Hepatic stellate cell (primary cell): ENCODE measurements around the gene PDE8A.
"Not testable (repeated sequence)": the region's sequence is repeated elsewhere in the genome, so short reads cannot be mapped to it uniquely, and the experiment has no call there.

Experiments used
- DNase-seq: peaks from one replicate; pipeline ENCODE4 v3.0.0; 2011; ENCODE audit warnings: low spot score

The PDE8A gene

DNA sequence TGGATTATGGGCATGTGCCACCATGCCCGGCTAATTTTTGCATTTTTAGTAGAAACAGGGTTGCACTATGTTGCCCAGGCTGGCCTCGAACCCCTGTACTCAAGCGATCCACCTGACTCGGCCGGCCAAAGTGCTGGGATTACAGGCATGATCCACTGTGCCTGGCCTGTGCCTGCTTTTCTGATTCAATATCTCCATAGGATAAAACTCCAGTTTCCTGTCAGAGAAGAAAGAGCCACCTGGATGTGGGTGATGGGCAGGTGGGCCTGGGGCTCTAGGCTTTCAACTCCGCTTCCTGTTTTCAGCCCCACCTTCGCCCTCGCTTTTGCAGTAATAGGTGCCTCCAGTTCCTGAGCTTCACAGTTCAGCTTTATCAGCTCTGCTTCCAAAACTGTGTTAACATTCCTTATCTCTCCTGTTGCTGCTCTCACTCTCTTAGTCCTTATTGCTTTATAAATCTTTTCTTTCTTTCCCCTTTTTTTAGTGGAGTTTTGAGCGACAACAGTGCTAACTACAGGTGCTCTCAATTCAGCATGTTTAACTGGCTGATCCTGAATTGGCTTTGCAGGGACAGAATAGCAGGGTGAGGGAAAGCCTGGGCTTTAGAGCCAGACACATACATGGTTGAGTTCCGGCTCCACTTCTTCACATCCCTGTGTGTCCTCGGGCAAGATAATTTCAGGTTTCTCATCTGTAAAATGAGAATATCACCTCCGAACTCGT is 21.1 kb upstream of the PDE8A start:
- no peak for DNase-seq

DNA sequence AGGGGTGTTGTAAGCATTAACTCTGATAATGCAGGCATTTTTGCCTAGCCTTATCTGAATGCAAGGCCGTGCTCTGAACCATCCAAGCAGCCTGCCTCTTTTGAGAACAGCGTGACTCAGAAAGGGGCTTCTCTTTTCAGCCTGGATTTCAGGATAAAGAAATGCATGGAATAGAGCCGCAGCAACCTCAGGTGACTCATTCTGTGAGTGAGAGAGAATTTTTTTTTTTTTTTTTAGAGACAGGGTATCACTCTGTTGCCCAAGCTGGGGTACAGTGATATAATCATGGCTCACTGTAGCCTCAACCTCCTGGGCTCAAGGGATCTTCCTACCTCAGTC is 20.6 kb upstream of the PDE8A start:
- DNase-seq, result no peak

DNA sequence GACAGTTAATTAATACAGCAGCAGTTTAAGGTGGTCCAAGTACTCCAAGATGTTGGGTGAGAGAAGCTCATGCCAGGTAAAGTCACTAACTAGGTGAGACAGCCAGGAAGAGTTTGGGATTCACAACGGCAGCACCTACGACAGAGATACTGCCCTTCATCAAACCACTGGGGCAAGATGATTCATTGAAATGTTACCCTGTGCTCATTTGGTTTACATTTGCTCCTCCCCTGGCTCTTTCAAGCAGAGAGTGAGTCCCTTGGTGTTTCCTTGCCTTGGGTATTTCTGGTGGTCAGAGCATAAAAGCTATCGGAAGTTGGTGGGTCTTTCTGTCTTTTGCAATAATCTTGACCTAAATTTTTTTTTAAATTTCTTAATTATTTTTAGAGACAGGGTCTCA is 19.9 kb upstream of the PDE8A start:
- DNase-seq, result no peak

- no peak for DNase-seq
Observed at GRCh38 chr15:84962955-84963354, 18.7 kb upstream of the PDE8A start.

- DNase-seq, result no peak
Observed at GRCh38 chr15:84967380-84967779, 14.3 kb upstream of the PDE8A start.

DNA sequence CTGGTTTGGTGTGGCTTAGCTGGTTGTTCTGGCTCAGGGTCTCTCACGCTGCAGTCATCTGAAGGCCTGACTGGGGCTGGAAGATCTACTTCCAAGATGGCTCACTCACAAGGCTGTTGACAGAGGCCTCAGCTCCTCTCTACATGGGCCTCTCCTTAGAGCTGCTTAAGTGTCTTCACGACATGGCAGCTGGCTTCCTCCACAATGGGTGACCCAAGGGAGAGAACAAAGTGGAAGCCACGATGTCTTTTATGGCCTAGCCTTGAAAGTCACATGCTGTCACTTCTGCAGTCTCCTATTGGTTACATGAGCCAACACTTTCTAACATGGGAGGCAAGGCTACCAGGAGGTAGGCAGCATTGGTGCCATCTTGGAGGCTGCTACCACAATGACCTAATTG is 13.4 kb upstream of the PDE8A start:
- no peak for DNase-seq

GRCh38 chr15:84969257-84969656 is 12.4 kb upstream of the PDE8A start:
- DNase-seq, result no peak

GRCh38 chr15:84970843-84971242 is 10.8 kb upstream of the PDE8A start:
- no peak for DNase-seq

GRCh38 chr15:84973492-84974460 is 7.9 kb upstream of the PDE8A start:
- peak; percentile 52 for DNase-seq

GRCh38 chr15:84975871-84976351 is 5.7 kb upstream of the PDE8A start:
- no peak for DNase-seq

- DNase-seq, result no peak
Observed at GRCh38 chr15:84976746-84977345, 4.8 kb upstream of the PDE8A start.

- DNase-seq, result no peak
Observed at GRCh38 chr15:84979651-84980050, 2.0 kb upstream of the PDE8A start.

GRCh38 chr15:84980196-84981053 is 1.2 kb upstream of the PDE8A start:
- DNase-seq, result peak; percentile 88

GRCh38 chr15:84981054-84981710 is 474 bp upstream of the PDE8A start:
- peak; percentile 98 for DNase-seq

GRCh38 chr15:84982301-84982920 is 755 bp downstream of the PDE8A start:
- DNase-seq, result no peak

- DNase-seq, result no peak
Observed at GRCh38 chr15:84983294-84983693, 1.6 kb downstream of the PDE8A start.

DNA sequence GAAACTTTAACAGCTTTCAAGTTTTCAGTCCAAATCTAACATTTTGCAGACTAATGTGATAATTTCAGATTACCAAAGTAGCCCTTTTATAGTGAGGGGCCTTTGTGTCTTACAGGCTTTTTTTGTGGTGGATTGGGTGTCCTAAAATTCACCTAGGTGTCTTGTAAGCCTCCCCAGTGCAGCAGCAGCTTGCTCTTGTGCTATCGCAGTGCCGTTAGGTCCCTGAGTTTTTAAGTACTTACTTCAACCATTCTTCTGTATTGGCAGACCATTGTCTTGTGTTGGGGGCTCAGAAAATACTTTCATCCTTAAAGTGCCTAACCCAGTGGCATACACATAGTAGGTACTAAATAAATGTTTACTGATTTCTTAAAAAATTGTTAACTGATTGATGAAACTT is 2.1 kb downstream of the PDE8A start:
- DNase-seq, result no peak

DNA sequence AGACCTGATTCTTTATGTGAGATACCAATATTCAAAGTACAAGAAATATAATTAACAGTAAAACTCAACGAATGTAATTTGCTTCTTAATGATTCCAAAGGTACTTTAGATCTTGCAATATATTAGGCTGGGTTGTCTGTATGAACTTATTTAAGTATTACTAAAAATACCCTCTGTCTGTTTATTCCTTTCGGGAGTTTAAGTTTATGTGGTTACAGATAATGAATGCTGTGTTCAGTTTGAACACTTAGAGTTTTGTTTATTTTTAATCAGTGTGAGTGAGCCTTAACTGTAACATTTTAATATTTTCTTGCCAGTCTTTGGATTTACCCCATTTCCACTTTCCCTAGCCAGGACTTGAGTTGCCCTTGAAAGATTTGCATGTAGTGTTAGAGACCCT is 3.5 kb downstream of the PDE8A start:
- no peak for DNase-seq

DNA sequence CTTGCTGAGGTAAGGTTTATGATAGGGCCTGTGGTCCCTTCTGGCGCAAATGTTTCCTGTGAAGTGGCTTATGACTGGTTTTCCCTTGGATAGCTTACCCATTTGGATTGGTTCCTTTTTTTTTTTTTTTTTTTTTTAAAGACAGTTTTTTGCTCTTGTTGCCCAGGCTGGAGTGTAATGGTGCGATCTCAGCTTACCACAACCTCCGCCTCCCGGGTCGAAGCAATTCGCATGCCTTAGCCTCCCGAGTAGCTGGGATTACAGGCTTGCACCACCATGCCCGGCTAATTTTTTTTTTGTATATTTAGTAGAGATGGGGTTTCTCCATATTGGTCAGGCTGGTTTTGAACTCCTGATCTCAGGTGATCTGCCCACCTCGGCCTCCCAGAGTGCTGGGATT is 5.7 kb downstream of the PDE8A start:
- not testable (repeated sequence) for DNase-seq

GRCh38 chr15:84987949-84988624 is 6.4 kb downstream of the PDE8A start:
- no peak for DNase-seq
